Measurements from ENCODE around the gene AUTS2.

Gene AUTS2

DNA sequence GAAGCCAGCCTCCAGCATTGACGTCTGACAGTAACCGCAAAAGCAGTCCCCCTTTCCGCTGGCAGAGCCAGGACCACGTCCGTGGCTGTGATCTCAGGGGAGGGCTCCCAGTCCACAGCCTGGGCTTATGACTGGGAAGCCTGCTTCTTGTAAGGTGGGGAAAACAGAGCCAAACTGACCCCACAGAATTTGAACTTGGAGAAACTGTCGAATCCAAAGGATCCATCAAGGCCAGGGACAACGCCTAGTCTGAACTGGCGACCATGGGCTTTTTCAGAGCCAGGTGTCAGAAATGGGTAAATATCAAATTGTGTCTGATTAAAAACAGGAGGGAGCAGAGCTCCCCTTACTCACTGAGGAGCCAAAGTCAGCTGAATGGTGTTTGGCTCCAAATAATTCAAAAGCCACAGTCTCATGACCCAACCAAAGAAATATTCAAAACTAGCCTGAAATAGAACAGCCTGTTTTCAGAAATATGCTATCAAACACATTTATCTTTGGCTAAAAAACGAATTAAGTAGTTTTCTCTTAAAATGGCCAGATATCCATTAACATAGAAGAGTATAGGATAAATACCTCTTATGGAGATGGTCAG lies 782.2 kb downstream of the AUTS2 start:
- DNase-seq (ENCODE audit: low read depth, low spot score) = no peak
- H3K4me3 ChIP-seq (ENCODE audit: low read depth, low read length) = no peak overlapping the region
- ChIA-PET POLR2A (no interaction called here), CTCF (interaction anchor here (1.3 kb wide), 1 partner anchor 318 kb away, joined by 4 read pairs; no protein-coding TSS in a partner anchor)
- no peak for TF ChIP-seq CTCF (IDR thresholded peaks at IDR 0.05; ENCODE audit: insufficient read depth, low read length, missing control alignments)

DNA sequence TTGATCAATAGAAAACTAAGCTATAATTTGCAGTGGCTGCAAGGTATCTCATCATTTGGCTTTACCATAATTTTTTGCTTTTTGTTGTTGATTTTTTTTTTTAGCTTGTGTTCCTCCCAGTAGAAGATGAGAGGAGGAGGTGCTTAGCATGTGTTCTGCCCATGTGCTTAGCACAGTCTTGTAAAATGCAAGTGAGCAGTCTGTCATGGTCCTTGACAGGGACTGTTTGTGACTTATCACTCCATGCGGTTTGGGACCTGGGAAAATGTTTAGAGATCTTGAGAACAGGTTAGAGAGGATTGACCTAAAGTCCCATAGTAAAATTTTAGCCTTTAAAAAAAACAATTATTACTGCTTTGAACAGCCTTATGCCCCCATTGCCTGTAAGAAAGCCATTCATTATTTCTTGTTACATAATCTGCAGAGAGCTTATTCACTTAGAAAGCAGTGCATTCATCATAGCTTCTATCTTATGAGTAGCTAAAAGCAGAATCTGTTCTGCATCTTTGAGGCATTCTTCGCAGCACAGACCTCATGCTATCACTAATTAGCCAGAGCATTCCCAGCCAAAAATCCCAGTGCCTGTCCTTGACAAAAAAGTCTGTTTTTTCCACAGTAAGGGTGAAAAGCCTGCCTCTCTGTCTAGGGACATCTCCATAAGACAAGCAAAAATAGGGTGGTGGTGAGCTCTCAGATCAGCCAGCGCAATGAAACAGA lies 784.9 kb downstream of the AUTS2 start:
- ChIA-PET CTCF (no interaction called here), POLR2A (no interaction called here)
- no peak for DNase-seq (ENCODE audit: low read depth, low spot score)
- no peak overlapping the region for H3K4me3 ChIP-seq (ENCODE audit: low read depth, low read length)
- TF ChIP-seq CTCF (IDR thresholded peaks at IDR 0.05; ENCODE audit: insufficient read depth, low read length, missing control alignments) = no peak

- no peak for DNase-seq (ENCODE audit: low read depth, low spot score)
- ChIA-PET CTCF (no interaction called here), POLR2A (no interaction called here)
- H3K4me3 ChIP-seq (ENCODE audit: low read depth, low read length) = no peak overlapping the region
- no peak for TF ChIP-seq CTCF (IDR thresholded peaks at IDR 0.05; ENCODE audit: insufficient read depth, low read length, missing control alignments)
These were observed 785.7 kb downstream of the AUTS2 start for GRCh38 chr7:70384024-70384423.

GRCh38 chr7:70384891-70385290 lies 786.6 kb downstream of the AUTS2 start:
- no peak for TF ChIP-seq CTCF (IDR thresholded peaks at IDR 0.05; ENCODE audit: insufficient read depth, low read length, missing control alignments)
- ChIA-PET POLR2A (no interaction called here), CTCF (no interaction called here)
- no peak overlapping the region for H3K4me3 ChIP-seq (ENCODE audit: low read depth, low read length)
- DNase-seq (ENCODE audit: low read depth, low spot score) = peak; percentile 63

DNA sequence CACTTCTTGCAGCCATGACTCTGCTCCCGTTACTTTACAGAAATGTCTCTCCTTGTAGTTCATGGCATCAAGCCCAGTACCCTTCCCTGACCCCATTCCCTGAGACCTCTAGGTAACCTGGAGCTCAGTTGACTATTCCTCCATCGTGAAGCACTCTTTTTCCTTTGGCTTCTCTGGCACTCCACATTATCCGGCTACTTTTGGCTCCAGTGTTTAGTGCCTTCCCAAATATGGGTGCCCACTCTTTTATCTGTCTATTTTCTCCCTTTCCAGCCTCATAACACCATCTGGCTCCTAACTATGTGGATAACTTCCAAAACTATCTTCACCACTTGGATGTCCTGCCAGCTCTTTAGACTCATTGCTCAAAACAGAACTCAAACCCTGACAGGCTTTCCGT lies 788.9 kb downstream of the AUTS2 start:
- POLR2A ChIA-PET = no interaction called here
- no peak for TF ChIP-seq CTCF (IDR thresholded peaks at IDR 0.05; ENCODE audit: insufficient read depth, low read length, missing control alignments)
- CTCF ChIA-PET = no interaction called here
- no peak for DNase-seq (ENCODE audit: low read depth, low spot score)
- H3K4me3 ChIP-seq (ENCODE audit: low read depth, low read length) = no peak overlapping the region

DNA sequence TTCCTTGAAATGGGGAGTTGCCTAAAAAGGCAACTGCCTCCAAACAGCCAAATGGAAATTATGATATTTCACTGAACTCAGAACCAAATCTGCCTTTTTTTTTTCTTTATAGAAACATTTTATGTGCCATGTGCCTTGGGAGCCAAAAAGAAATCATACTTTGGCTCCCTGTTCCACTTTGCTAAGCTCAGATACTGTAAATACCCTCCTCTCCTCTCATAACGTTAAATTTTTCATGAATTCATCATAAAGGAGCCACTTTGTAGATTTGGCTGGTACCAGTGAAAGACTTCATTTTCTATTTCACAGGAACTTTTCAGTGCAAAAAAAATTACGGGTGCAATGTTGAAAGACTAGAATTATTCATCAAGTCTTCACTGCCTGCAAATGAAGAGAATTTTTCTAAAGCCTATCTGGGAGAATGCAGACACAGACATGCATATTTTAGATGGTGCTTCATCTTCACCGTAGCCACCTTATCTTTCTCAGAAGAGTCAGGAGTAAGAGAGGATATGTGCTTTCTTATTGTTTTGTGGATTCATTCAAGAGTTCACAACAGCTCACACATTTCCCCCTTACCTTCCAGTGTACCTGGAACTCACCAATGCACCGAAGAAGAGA lies 791.4 kb downstream of the AUTS2 start:
- CTCF ChIA-PET = interaction anchor here (0.6 kb wide), 1 partner anchor 24 kb away, joined by 3 read pairs; no protein-coding TSS in a partner anchor

More for the DNA sequence above, 791.4 kb downstream of the AUTS2 start:
- H3K4me3 ChIP-seq (ENCODE audit: low read depth, low read length) = no peak overlapping the region
- no peak for DNase-seq (ENCODE audit: low read depth, low spot score)
- POLR2A ChIA-PET = no interaction called here
- no peak for TF ChIP-seq CTCF (IDR thresholded peaks at IDR 0.05; ENCODE audit: insufficient read depth, low read length, missing control alignments)
